ENCODE results near the gene ALDH3A1.

DNA sequence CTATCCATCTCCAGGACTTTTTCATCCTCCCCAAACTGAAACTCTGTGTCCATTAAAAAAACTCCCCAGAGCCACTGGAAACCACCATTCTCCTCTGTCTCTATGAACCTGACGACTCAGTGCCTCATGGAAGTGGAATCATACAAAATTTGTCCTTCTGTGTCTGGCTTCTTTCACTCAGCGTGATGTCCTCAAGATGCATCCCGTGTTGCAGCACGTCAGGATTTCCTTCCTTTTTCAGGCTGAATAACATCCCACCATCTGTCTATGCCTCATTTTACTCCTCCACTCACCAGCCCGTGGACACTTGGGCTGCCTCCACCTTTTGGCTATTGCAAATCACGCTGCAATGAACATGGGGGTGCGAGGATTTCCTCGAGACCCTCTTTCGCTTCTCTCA lies 12.6 kb upstream of the ALDH3A1 start:
- TF ChIP-seq, protein P1, sequence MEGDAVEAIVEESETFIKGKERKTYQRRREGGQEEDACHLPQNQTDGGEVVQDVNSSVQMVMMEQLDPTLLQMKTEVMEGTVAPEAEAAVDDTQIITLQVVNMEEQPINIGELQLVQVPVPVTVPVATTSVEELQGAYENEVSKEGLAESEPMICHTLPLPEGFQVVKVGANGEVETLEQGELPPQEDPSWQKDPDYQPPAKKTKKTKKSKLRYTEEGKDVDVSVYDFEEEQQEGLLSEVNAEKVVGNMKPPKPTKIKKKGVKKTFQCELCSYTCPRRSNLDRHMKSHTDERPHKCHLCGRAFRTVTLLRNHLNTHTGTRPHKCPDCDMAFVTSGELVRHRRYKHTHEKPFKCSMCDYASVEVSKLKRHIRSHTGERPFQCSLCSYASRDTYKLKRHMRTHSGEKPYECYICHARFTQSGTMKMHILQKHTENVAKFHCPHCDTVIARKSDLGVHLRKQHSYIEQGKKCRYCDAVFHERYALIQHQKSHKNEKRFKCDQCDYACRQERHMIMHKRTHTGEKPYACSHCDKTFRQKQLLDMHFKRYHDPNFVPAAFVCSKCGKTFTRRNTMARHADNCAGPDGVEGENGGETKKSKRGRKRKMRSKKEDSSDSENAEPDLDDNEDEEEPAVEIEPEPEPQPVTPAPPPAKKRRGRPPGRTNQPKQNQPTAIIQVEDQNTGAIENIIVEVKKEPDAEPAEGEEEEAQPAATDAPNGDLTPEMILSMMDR (conservative IDR thresholded peaks at IDR 0.05; ENCODE audit: low read depth, low read length): no peak
- no peak for TF ChIP-seq EZH2phosphoT487 (IDR thresholded peaks at IDR 0.05; ENCODE audit: borderline replicate concordance, low read length)
